Measurements from ENCODE around the gene VTCN1.

DNA sequence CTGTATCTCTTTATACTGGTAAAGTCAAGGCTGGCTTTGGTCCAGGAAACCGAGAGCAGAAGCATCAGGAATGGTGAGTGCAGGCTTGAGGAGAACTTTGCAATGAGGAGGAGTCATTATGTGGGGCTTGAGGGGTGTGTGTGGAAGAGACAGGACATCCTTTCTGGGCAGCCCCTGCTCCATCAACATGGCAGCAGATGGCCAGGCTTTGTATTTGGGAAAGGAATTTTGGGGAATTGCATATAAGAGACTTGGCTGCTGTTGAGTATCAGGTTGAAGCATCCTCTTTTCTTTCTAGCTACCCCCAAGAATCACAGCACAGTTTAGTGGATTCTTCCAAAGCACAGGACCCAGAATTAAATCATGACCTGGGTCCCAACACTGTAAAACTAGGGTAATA is 33.4 kb downstream of the VTCN1 start:
- TF ChIP-seq POLR2A (IDR thresholded peaks at IDR 0.05; ENCODE audit: low read length) (no peak), GATA1 (IDR thresholded peaks at IDR 0.05; ENCODE audit: low read depth, low read length) (no peak)

Measured in erythroblast (primary cell).